ENCODE data around the gene LRMDA.

GRCh38 chr10:76169246-76169645, 737.8 kb downstream of the LRMDA start:
- TF ChIP-seq, protein P1, sequence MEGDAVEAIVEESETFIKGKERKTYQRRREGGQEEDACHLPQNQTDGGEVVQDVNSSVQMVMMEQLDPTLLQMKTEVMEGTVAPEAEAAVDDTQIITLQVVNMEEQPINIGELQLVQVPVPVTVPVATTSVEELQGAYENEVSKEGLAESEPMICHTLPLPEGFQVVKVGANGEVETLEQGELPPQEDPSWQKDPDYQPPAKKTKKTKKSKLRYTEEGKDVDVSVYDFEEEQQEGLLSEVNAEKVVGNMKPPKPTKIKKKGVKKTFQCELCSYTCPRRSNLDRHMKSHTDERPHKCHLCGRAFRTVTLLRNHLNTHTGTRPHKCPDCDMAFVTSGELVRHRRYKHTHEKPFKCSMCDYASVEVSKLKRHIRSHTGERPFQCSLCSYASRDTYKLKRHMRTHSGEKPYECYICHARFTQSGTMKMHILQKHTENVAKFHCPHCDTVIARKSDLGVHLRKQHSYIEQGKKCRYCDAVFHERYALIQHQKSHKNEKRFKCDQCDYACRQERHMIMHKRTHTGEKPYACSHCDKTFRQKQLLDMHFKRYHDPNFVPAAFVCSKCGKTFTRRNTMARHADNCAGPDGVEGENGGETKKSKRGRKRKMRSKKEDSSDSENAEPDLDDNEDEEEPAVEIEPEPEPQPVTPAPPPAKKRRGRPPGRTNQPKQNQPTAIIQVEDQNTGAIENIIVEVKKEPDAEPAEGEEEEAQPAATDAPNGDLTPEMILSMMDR (IDR thresholded peaks at IDR 0.05), result no peak
- TF ChIP-seq POLR2A (IDR thresholded peaks at IDR 0.05), result no peak

All from adrenal gland (tissue), 5 donors.